ENCODE data around the gene PITPNB.

GRCh38 chr22:27867085-27867952 lies 51.7 kb downstream of the PITPNB start:
- TF ChIP-seq POLR2AphosphoS5 (IDR thresholded peaks at IDR 0.05) (no peak), CTCF (IDR thresholded peaks at IDR 0.05) (no peak)
